Lung (tissue), 12 donors: Measurements from ENCODE around the gene CCDC192. TPM values are rescaled to one million over a fixed set of nuclear protein-coding genes. Genes with fewer than 3 reads are reported as not detected.

Source experiments
- ATAC-seq: fragments of 200-7000 bp; cut with Tn5 transposase; one replicate; pipeline ENCODE4 v1.9.1; 2020; ENCODE audit warnings: moderate number of reproducible peaks; ENCODE audit not compliant: insufficient read depth, low FRiP score
- DNase-seq, 3 donors: peaks; one replicate each; pipeline ENCODE4 v3.0.0-alpha.2; 2013 to 2017
- H3K27ac ChIP-seq, 2 donors: one replicate each; pipeline ENCODE4 v1.5.1; 2013; ENCODE audit warnings: mild to moderate bottlenecking in 2 of 2, moderate library complexity in 2 of 2, control low read depth in 1 of 2, inconsistent platforms in 1 of 2, low read depth in 1 of 2, low read length in 1 of 2
- H3K27me3 ChIP-seq, 3 donors: one replicate each; pipeline ENCODE4 v1.5.1; 2013; ENCODE audit warnings: low read length in 2 of 3; ENCODE audit not compliant: control insufficient read depth in 3 of 3, insufficient read depth in 3 of 3
- H3K36me3 ChIP-seq, 4 donors: one replicate each; pipeline ENCODE4 v1.5.1; 2013; ENCODE audit warnings: low read length in 4 of 4, mild to moderate bottlenecking in 1 of 4, moderate library complexity in 1 of 4; ENCODE audit not compliant: control insufficient read depth in 4 of 4, insufficient read depth in 4 of 4
- H3K4me1 ChIP-seq, 5 donors: one replicate each; pipeline ENCODE4 v1.5.1; 2013; ENCODE audit warnings: low read length in 5 of 5, mild to moderate bottlenecking in 2 of 5, moderate library complexity in 1 of 5; ENCODE audit not compliant: control insufficient read depth in 5 of 5, insufficient read depth in 5 of 5
- H3K4me3 ChIP-seq: one replicate; pipeline ENCODE4 v1.5.1; 2013; ENCODE audit warnings: mild to moderate bottlenecking, control low read depth, moderate library complexity
- H3K9ac ChIP-seq, 2 donors: one replicate each; pipeline ENCODE4 v1.5.1; 2013; ENCODE audit warnings: low read length in 2 of 2, control low read depth in 1 of 2; ENCODE audit not compliant: insufficient read depth in 1 of 2
- H3K9me3 ChIP-seq, 4 donors: one replicate each; pipeline ENCODE4 v1.5.1; 2013; ENCODE audit warnings: low read length in 3 of 4, mild to moderate bottlenecking in 1 of 4, moderate library complexity in 1 of 4; ENCODE audit not compliant: control insufficient read depth in 4 of 4, insufficient read depth in 3 of 4
- WGBS, 2 donors: extraction: QIAGEN DNeasy Blood & Tissue Kit; methylation state at CpG; one replicate each; pipeline ENCODE4 v1.1.7; 2013; 5-methylcytosine and 5-hydroxymethylcytosine counted together
- polyA plus RNA-seq, 2 donors: library from polyadenylated mRNA; stranded (reverse); fragments of 200-250 nt; gene quantifications; one replicate each; pipeline ENCODE4 v1.2.1, GENCODE V29; 2013
- total RNA-seq, 2 donors: library from RNA; depleted of rRNA in 1 of 2; stranded (reverse); fragments of >200 nt in 1 of 2; gene quantifications; one replicate each; pipeline ENCODE4 v1.2.1, GENCODE V29; 2014 to 2021
- TF ChIP-seq, protein P1 (sequence below): IDR thresholded peaks from 2 replicates; pipeline ENCODE4 v1.5.1; 2012; ENCODE audit warnings: mild to moderate bottlenecking; ENCODE audit errors: control extremely low read depth, extremely low read depth
- donor health status: control.
- donor health status: control.
- donor health status: Bipolar disorder and iron deficiency.
- donor health status: healthy.
- donor health status: DM: yes; HTN: yes; CAD: no.

Gene CCDC192
- total and polyA plus RNA-seq, 4 donors, result 0.08 to 0.47 (median 0.40) TPM; not detected in 1

DNA sequence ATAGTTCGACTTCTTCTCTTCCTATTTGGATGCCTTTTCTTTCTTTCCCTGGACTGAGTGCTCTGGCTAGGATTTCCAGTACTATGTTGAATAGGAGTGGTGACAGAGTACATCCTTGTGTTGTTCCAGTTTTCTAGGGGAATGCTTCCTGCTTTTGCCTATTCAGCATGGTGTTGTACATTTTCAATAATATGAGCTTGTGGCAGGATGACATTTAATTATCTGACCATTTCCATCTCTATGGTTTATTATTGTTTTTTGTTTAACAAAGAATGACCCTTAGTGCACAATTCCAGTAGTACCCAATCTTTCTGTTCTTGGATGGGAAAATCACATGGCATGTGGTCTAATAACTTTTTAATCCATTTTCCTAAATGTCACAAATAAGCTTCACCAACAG, 244.8 kb downstream of the CCDC192 start:
- TF ChIP-seq, protein P1, sequence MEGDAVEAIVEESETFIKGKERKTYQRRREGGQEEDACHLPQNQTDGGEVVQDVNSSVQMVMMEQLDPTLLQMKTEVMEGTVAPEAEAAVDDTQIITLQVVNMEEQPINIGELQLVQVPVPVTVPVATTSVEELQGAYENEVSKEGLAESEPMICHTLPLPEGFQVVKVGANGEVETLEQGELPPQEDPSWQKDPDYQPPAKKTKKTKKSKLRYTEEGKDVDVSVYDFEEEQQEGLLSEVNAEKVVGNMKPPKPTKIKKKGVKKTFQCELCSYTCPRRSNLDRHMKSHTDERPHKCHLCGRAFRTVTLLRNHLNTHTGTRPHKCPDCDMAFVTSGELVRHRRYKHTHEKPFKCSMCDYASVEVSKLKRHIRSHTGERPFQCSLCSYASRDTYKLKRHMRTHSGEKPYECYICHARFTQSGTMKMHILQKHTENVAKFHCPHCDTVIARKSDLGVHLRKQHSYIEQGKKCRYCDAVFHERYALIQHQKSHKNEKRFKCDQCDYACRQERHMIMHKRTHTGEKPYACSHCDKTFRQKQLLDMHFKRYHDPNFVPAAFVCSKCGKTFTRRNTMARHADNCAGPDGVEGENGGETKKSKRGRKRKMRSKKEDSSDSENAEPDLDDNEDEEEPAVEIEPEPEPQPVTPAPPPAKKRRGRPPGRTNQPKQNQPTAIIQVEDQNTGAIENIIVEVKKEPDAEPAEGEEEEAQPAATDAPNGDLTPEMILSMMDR, result no peak
- no peaks in the 10 kb centered on the region for H3K27me3 ChIP-seq
- H3K9ac ChIP-seq, result no peak overlapping the region
- WGBS, 2 donors, result 78 to 86% methylated on average over 1 of the region's 1 CpG
- no peaks in the 10 kb centered on the region for H3K36me3 ChIP-seq
- H3K27ac ChIP-seq, result no peak overlapping the region
- H3K4me3 ChIP-seq, result no peak overlapping the region
- DNase-seq, result peak in 2 of 3 donors; percentile 90
- ATAC-seq, result no peak
- no peaks in the 10 kb centered on the region for H3K9me3 ChIP-seq
- peaks cover 0 to 12% (median 0%) of the 10 kb centered on the region in 5 donors for H3K4me1 ChIP-seq

DNA sequence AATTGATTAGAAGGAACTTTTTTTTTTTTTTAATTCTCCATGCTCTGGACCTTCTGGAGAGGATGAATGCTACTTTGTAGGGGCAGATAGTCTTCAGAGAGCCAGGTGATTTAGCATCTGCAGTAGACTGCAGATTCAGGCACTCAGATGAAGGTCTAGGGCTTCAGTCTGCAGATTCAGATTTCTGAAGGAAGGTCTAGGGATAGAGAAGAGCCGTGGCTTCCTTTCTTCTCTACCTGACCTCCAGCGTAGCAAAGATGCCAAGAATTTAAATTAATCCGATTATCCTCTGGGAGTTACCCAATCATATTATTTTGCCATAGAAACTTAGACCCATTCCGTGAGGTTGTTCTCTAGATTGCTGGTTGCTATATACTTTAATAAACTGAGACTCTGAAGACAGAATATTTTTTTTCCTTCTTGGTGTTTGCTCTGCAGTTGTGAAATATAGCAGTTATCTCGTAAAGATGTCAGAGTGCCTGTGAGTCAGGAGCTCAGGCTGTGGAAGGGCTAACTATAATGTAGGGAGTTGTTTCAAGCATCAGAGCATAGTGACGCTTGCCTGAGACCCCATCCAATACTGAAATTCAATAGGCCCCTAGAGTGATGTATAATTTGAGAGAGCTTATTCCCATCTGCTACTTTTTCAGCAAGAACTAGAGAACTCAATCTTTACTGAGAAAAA, 247.7 kb downstream of the CCDC192 start:
- no peak for ATAC-seq
- H3K9ac ChIP-seq, result no peak overlapping the region

DNA sequence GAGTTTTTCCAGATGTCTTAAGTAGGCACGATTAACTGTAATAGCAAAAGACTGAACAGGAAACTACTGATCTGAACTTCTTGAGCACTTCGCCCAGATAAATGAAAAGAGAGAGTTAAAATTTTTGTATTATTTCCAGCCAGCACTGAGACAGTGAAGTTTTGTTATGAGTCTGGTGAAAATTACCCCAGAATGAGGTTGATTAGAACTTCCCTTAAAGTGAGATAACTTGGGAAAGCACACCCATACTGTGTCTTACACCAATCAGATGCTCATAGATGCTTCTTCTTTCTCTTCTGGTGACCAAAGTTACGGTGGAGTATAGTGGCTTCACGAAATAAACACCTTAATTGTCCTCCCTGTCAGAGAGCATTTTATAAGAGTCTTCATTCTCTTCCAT, 248.6 kb downstream of the CCDC192 start:
- Histone ChIP-seq H3K27ac (no peak overlapping the region), H3K27me3 (no peaks in the 10 kb centered on the region), H3K4me3 (no peak overlapping the region), H3K36me3 (no peaks in the 10 kb centered on the region), H3K9ac (no peak overlapping the region), H3K9me3 (no peaks in the 10 kb centered on the region), H3K4me1 (peaks cover 0 to 12% (median 0%) of the 10 kb centered on the region in 5 donors)
- WGBS, 2 donors, result 90 to 97% methylated on average over 4 of the region's 4 CpGs
- TF ChIP-seq, protein P1, result no peak
- no peak for DNase-seq
- no peak for ATAC-seq

More for the DNA sequence above, 247.7 kb downstream of the CCDC192 start:
- WGBS, 2 donors, result 84 to 88% methylated on average over 6 of the region's 6 CpGs
- Histone ChIP-seq H3K27me3 (no peaks in the 10 kb centered on the region), H3K9me3 (no peaks in the 10 kb centered on the region), H3K36me3 (no peaks in the 10 kb centered on the region), H3K27ac (no peak overlapping the region), H3K4me3 (no peak overlapping the region), H3K4me1 (peaks cover 0 to 12% (median 0%) of the 10 kb centered on the region in 5 donors)
- DNase-seq, result no peak
- TF ChIP-seq, protein P1, result no peak
